Measurements from ENCODE around the gene SOWAHB. TPM values are rescaled to one million over a fixed set of nuclear protein-coding genes. Genes with fewer than 3 reads are reported as not detected.

SOWAHB gene
- total RNA-seq, 2 donors from 2014 or later, result 1.2 to 2.6 TPM

DNA sequence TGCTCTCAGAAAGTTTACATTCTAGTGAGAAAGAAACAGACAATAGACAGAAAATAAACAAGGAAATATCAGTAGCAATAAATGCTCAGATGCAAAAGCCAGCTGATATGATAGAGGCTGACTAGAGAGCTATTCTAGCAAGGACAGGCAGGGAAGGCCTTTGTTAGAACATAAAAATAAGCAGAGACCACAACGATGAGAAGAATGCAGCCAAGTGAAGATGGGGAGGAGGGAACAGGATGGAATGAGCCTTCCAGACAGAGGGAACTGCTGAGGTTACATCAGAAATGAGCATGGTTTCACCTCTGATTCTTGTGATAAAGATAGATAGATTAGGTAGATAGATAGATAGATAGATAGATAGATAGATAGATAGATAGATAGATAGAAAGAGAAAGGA lies 7.6 kb upstream of the SOWAHB start:
- Mint-ChIP-seq H3K27ac (no peak overlapping the region), H3K4me1 (peaks cover 2% of the 10 kb centered on the region), H3K9me3 (peaks cover 11% of the 10 kb centered on the region), H3K36me3 (ENCODE audit: low read depth) (peaks cover 15% of the 10 kb centered on the region), H3K4me3 (no peak overlapping the region), H3K27me3 (ENCODE audit: insufficient read depth) (peaks cover 29% of the 10 kb centered on the region)
- H3K36me3 ChIP-seq (ENCODE audit: control insufficient read depth, insufficient read depth, low read length), result peaks cover 7% of the 10 kb centered on the region
- H3K9ac ChIP-seq (ENCODE audit: extremely low read depth, low read length, poor library complexity, severe bottlenecking), result no peak overlapping the region
- no peaks in the 10 kb centered on the region for H3K4me1 ChIP-seq (ENCODE audit: control insufficient read depth, insufficient read depth, low read length)
- H3K27ac ChIP-seq (ENCODE audit: low read depth, low read length), result no peak overlapping the region
- DNase-seq, result no peak
- 90 to 95% methylated on average over 1 of the region's 1 CpG for WGBS, 2 experiments (ENCODE audit: insufficient coverage in 1 of 2, insufficient read length in 1 of 2)
- H3K4me3 ChIP-seq (ENCODE audit: low read length), result no peak overlapping the region
- TF ChIP-seq, protein P1, sequence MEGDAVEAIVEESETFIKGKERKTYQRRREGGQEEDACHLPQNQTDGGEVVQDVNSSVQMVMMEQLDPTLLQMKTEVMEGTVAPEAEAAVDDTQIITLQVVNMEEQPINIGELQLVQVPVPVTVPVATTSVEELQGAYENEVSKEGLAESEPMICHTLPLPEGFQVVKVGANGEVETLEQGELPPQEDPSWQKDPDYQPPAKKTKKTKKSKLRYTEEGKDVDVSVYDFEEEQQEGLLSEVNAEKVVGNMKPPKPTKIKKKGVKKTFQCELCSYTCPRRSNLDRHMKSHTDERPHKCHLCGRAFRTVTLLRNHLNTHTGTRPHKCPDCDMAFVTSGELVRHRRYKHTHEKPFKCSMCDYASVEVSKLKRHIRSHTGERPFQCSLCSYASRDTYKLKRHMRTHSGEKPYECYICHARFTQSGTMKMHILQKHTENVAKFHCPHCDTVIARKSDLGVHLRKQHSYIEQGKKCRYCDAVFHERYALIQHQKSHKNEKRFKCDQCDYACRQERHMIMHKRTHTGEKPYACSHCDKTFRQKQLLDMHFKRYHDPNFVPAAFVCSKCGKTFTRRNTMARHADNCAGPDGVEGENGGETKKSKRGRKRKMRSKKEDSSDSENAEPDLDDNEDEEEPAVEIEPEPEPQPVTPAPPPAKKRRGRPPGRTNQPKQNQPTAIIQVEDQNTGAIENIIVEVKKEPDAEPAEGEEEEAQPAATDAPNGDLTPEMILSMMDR (conservative IDR thresholded peaks at IDR 0.05), result no peak
- peaks cover 19% of the 10 kb centered on the region for H3K9me3 ChIP-seq (ENCODE audit: control insufficient read depth, low read length)
- no peaks in the 10 kb centered on the region for H3K27me3 ChIP-seq (ENCODE audit: control insufficient read depth, insufficient read depth, low read length, poor library complexity, severe bottlenecking)

DNA sequence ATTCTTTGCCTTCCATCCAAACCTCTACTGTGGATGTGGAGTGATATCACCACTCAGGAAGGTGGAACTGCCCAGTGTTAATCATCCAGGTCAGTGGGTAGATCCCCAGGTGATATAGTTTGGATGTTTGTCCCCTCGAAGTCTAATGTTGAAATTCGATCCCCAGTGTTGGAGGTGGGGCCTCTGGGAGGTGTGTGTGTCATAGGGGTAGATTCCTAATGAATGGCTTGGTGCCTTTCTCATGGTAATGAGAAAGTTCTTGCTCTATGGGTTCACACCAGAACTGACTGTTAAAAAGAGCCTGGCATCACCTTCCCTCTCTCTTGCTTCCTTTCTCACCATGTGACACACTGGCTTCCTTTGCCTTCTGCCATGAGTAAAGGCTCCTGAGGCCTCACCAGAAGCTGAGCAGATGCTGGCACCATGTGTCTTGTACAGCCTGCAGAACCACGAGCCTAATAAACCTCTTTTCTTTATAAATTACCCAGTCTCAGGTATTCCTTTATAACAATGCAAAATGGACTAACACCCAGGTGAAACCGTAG lies 6.8 kb upstream of the SOWAHB start:
- Histone ChIP-seq H3K27ac (ENCODE audit: low read depth, low read length) (no peak overlapping the region), H3K4me3 (ENCODE audit: low read length) (no peak overlapping the region), H3K36me3 (ENCODE audit: control insufficient read depth, insufficient read depth, low read length) (peaks cover 7% of the 10 kb centered on the region), H3K9me3 (ENCODE audit: control insufficient read depth, low read length) (peaks cover 19% of the 10 kb centered on the region), H3K9ac (ENCODE audit: extremely low read depth, low read length, poor library complexity, severe bottlenecking) (no peak overlapping the region), H3K4me1 (ENCODE audit: control insufficient read depth, insufficient read depth, low read length) (no peaks in the 10 kb centered on the region), H3K27me3 (ENCODE audit: control insufficient read depth, insufficient read depth, low read length, poor library complexity, severe bottlenecking) (no peaks in the 10 kb centered on the region)
- H3K4me1 Mint-ChIP-seq, result peaks cover 5% of the 10 kb centered on the region
- no peak overlapping the region for H3K27ac Mint-ChIP-seq
- TF ChIP-seq, protein P1 (conservative IDR thresholded peaks at IDR 0.05), result no peak
- no peak overlapping the region for H3K4me3 Mint-ChIP-seq
- peak; percentile 62 for DNase-seq
- H3K27me3 Mint-ChIP-seq (ENCODE audit: insufficient read depth), result peaks cover 35% of the 10 kb centered on the region
- WGBS, 2 experiments (ENCODE audit: insufficient coverage in 1 of 2, insufficient read length in 1 of 2), result 86 to 90% methylated on average over 3 to 4 of the region's 4 CpGs
- peaks cover 13% of the 10 kb centered on the region for H3K9me3 Mint-ChIP-seq
- peaks cover 15% of the 10 kb centered on the region for H3K36me3 Mint-ChIP-seq (ENCODE audit: low read depth)

DNA sequence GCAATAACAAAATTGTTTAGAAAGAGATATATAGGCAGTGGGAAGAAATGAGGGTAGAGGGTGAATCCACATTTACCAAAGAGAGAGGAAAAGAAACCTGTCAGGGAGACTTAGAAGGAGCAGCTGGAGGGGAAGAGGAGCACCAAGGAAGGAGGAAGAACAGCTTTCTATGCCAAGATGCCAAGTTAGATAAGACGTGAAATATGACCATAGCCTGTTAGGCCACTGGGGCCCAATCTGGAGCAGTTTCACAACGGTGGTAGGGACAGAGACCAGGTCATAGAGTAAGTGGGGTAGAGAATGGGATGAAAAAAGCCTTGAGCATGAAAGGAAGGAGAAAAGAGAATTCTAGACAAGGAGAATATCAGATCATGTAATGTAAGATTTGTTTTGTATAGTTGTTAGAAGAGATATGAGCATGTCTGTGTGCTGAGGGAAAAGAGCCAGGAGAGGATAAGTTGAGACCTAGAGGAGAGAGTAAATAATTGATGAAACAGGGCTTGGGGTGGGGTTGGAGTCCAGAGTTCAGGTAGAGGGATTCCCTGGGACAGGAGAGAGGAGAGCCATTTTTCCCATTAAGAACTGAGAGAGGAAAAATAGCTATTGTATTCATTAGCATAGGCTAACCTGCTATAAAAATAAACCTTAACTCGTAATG lies 4.4 kb upstream of the SOWAHB start:
- Histone ChIP-seq H3K9me3 (ENCODE audit: control insufficient read depth, low read length) (peaks cover 9% of the 10 kb centered on the region), H3K4me3 (ENCODE audit: low read length) (no peak overlapping the region), H3K36me3 (ENCODE audit: control insufficient read depth, insufficient read depth, low read length) (peaks cover 5% of the 10 kb centered on the region), H3K4me1 (ENCODE audit: control insufficient read depth, insufficient read depth, low read length) (no peaks in the 10 kb centered on the region), H3K27ac (ENCODE audit: low read depth, low read length) (no peak overlapping the region), H3K27me3 (ENCODE audit: control insufficient read depth, insufficient read depth, low read length, poor library complexity, severe bottlenecking) (peaks cover 6% of the 10 kb centered on the region), H3K9ac (ENCODE audit: extremely low read depth, low read length, poor library complexity, severe bottlenecking) (no peak overlapping the region)
- H3K4me3 Mint-ChIP-seq, result no peak overlapping the region
- DNase-seq, result no peak
- WGBS, 2 experiments (ENCODE audit: insufficient coverage in 1 of 2, insufficient read length in 1 of 2), result 71 to 74% methylated on average over 3 of the region's 3 CpGs
- H3K9me3 Mint-ChIP-seq, result peaks cover 10% of the 10 kb centered on the region
- TF ChIP-seq, protein P1 (conservative IDR thresholded peaks at IDR 0.05), result no peak
- H3K4me1 Mint-ChIP-seq, result peaks cover 16% of the 10 kb centered on the region
- peaks cover 15% of the 10 kb centered on the region for H3K36me3 Mint-ChIP-seq (ENCODE audit: low read depth)
- H3K27ac Mint-ChIP-seq, result no peak overlapping the region
- peaks cover 36% of the 10 kb centered on the region for H3K27me3 Mint-ChIP-seq (ENCODE audit: insufficient read depth)
